Retinal pigment epithelial cell (primary cell): Measurements from ENCODE around the gene GNG14.
A peak's percentile ranks its signal among the peaks of the same experiment; 100 is the strongest.
"Not testable (repeated sequence)": the region's sequence is repeated elsewhere in the genome, so short reads cannot be mapped to it uniquely, and the experiment has no call there.

ENCODE experiments used
- DNase-seq: peaks from one replicate; pipeline ENCODE4 v3.0.0-alpha.2; 2010; ENCODE audit warnings: low read depth
- H3K4me3 ChIP-seq: 2 replicates; pipeline ENCODE4 v1.5.1; 2011; ENCODE audit warnings: mild to moderate bottlenecking, low read length, control low read depth, moderate library complexity
- CTCF ChIP-seq: conservative IDR thresholded peaks from 2 replicates; pipeline ENCODE4 v1.5.1; 2011; ENCODE audit warnings: low read depth, low read length, control low read depth, inconsistent platforms

The GNG14 gene

GRCh38 chr19:12687496-12688196 is at the start of gene GNG14:
TSS of gene GNG14 (plus strand) at chr19:12687998. CDS start at chr19:12688049, 51 bp downstream.
- no peak for TF ChIP-seq CTCF
- no peak for DNase-seq
- no peak within 1 kb of the TSS for H3K4me3 ChIP-seq

- no peak overlapping the region for H3K4me3 ChIP-seq
- no peak for DNase-seq
- TF ChIP-seq CTCF, result no peak
Observed at GRCh38 chr19:12638611-12639182, 49.1 kb upstream of the GNG14 start.

GRCh38 chr19:12639901-12640613 is 47.7 kb upstream of the GNG14 start:
- no peak overlapping the region for H3K4me3 ChIP-seq
- peak; percentile 26 for DNase-seq
- TF ChIP-seq CTCF, result peak; percentile 76

- H3K4me3 ChIP-seq, result no peak overlapping the region
- no peak for DNase-seq
- TF ChIP-seq CTCF, result no peak
Observed at GRCh38 chr19:12641456-12641855, 46.3 kb upstream of the GNG14 start.

GRCh38 chr19:12642506-12642905 is 45.3 kb upstream of the GNG14 start:
- TF ChIP-seq CTCF, result no peak
- no peak for DNase-seq

GRCh38 chr19:12643716-12644115 is 44.1 kb upstream of the GNG14 start:
- not testable (repeated sequence) for DNase-seq, H3K4me3 ChIP-seq

More at GRCh38 chr19:12642506-12642905, 45.3 kb upstream of the GNG14 start:
- H3K4me3 ChIP-seq, result no peak overlapping the region

GRCh38 chr19:12646551-12646950 is 41.2 kb upstream of the GNG14 start:
- DNase-seq, result no peak
- no peak for TF ChIP-seq CTCF
- H3K4me3 ChIP-seq, result no peak overlapping the region
